Raji (cell line): Measurements from ENCODE around the gene DMC1.

Experiments used
- POLR2A ChIP-seq: IDR thresholded peaks from 2 replicates; pipeline ENCODE4 v1.6.1; 2011; ENCODE audit warnings: low read depth, low read length, control low read depth; ENCODE audit not compliant: insufficient read depth

The DMC1 gene

GRCh38 chr22:38569972-38570778 lies at the start of gene DMC1:
TSS of gene DMC1 (minus strand) at chr22:38570183. CDS start at chr22:38568256, 1,927 bp downstream.
- peak; percentile 90 for TF ChIP-seq POLR2A

GRCh38 chr22:38618682-38619081 lies 48.7 kb upstream of the DMC1 start:
- no peak for TF ChIP-seq POLR2A

- TF ChIP-seq POLR2A: no peak
These were observed 48.3 kb upstream of the DMC1 start for GRCh38 chr22:38618258-38618657.

- no peak for TF ChIP-seq POLR2A
These were observed 44.5 kb upstream of the DMC1 start for GRCh38 chr22:38614332-38615063.

GRCh38 chr22:38613588-38613987 lies 43.6 kb upstream of the DMC1 start:
- TF ChIP-seq POLR2A: no peak

- no peak for TF ChIP-seq POLR2A
These were observed 42.4 kb upstream of the DMC1 start for GRCh38 chr22:38612217-38613006.

- no peak for TF ChIP-seq POLR2A
These were observed 41.6 kb upstream of the DMC1 start for GRCh38 chr22:38611559-38611958.

- no peak for TF ChIP-seq POLR2A
These were observed 40.3 kb upstream of the DMC1 start for GRCh38 chr22:38610234-38610633.

- TF ChIP-seq POLR2A: no peak
These were observed 39.2 kb upstream of the DMC1 start for GRCh38 chr22:38608992-38609750.

- TF ChIP-seq POLR2A: no peak
These were observed 37.7 kb upstream of the DMC1 start for GRCh38 chr22:38607680-38608079.

GRCh38 chr22:38602166-38602565 lies 32.2 kb upstream of the DMC1 start:
- TF ChIP-seq POLR2A: no peak

- TF ChIP-seq POLR2A: no peak
These were observed 31.3 kb upstream of the DMC1 start for GRCh38 chr22:38601221-38601764.

- TF ChIP-seq POLR2A: no peak
These were observed 29.5 kb upstream of the DMC1 start for GRCh38 chr22:38599466-38599865.

- no peak for TF ChIP-seq POLR2A
These were observed 8.5 kb upstream of the DMC1 start for GRCh38 chr22:38578505-38578904.

GRCh38 chr22:38572065-38572464 lies 2.1 kb upstream of the DMC1 start:
- no peak for TF ChIP-seq POLR2A

- TF ChIP-seq POLR2A: no peak
These were observed 889 bp upstream of the DMC1 start for GRCh38 chr22:38570779-38571364.
